LNCaP clone FGC (cell line): Measurements from ENCODE around the gene HMCES.
"Not testable (repeated sequence)": the region's sequence is repeated elsewhere in the genome, so short reads cannot be mapped to it uniquely, and the experiment has no call there.

ENCODE experiments used
- DNase-seq: peaks from one replicate; pipeline ENCODE4 v3.0.0-alpha.2; 2011; ENCODE audit warnings: low read depth
- H3K4me3 ChIP-seq: 2 replicates; pipeline ENCODE4 v1.5.1; 2011; ENCODE audit warnings: mild to moderate bottlenecking, low read depth, low read length, control low read depth
- CTCF ChIP-seq: IDR thresholded peaks from 2 replicates; pipeline ENCODE4 v1.5.1; 2012; ENCODE audit warnings: mild to moderate bottlenecking; ENCODE audit not compliant: control insufficient read depth, insufficient read depth; ENCODE audit errors: extremely low read depth

The HMCES gene

DNA sequence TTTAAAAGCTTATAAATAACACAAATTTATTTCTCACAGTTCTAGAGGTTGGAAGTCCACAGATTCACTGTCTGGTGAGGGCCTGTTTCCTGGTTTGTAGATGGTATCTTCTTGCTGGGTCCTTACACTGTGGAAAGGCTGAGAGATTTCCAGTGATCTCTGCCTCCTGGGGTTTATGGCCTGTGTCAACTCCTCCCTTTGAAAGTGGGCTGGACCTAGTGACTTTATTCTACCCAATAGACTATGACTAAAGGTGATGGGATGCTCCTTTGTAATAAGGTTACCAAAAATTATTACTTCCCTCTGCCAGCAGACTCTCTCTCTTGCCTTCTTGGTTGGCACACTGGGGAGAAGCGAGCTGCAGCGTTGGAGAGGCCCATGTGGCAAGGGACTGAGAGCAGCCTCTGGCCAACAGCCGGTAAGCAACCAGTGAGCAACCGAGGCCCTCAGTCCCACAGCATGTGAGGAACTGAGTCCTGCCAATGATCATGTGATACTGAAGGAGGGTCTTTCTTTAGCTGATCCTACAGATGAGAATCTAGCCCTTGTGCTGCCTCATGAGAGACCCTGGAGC lies 43.2 kb upstream of the HMCES start:
- no peak for TF ChIP-seq CTCF
- no peak for DNase-seq

GRCh38 chr3:129238945-129239705 lies 39.5 kb upstream of the HMCES start:
- no peak overlapping the region for H3K4me3 ChIP-seq
- no peak for DNase-seq
- TF ChIP-seq CTCF, result no peak

More for the DNA sequence above, 43.2 kb upstream of the HMCES start:
- no peak overlapping the region for H3K4me3 ChIP-seq

DNA sequence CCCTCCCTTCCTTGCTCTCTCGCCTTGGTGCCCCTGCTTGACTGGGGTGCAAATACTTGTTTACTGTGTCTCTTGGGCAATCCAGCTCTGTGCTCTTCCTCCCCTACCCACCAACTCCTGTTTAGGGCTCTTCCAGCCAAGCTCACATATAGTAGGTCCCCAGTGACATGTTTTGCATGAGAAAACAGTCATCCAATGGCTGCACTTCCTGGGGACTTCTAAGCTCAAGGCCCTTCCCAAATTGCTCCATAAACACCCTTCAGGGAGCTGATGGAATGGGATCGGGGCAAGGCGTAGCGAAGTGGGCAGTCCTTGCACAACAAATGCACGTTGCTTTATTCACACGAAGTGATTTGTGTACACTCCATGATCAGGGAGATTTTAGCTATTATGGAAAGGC lies 38.7 kb upstream of the HMCES start:
- no peak for DNase-seq

GRCh38 chr3:129240436-129240835 lies 38.2 kb upstream of the HMCES start:
- DNase-seq, result no peak
- TF ChIP-seq CTCF, result no peak
- no peak overlapping the region for H3K4me3 ChIP-seq

More for the DNA sequence above, 38.7 kb upstream of the HMCES start:
- TF ChIP-seq CTCF, result no peak
- H3K4me3 ChIP-seq, result no peak overlapping the region

DNA sequence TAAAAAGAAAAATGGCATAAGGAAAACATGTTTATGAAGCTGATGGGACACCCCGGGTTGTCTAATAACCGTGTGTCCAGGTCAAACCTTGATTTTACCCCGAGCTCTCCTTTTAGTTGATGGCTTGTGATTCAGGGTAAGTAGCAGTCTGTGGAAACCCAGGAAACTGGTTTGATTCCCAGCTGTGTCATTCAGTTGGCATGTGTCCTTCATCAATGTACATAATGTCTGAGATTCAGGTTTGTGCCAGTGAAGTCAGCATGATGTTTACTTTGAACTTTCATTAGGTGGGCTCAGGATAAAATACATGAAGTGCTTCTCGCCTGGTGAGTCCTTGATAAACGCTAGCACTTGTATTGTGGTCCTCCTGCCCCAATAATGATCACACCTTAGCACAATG lies 33.5 kb upstream of the HMCES start:
- DNase-seq, result peak; percentile 67
- H3K4me3 ChIP-seq, result no peak overlapping the region
- TF ChIP-seq CTCF, result no peak

GRCh38 chr3:129245641-129246306 lies 32.9 kb upstream of the HMCES start:
- H3K4me3 ChIP-seq, result not testable (repeated sequence)
- peak; percentile 78 for DNase-seq
- TF ChIP-seq CTCF, result peak; percentile 79
